ENCODE results near the gene CEP170B. TPM values are rescaled to one million over a fixed set of nuclear protein-coding genes. Genes with fewer than 3 reads are reported as not detected.

Gene CEP170B
- total RNA-seq, 1 donor from 2014 or later, result 28.9 TPM

DNA sequence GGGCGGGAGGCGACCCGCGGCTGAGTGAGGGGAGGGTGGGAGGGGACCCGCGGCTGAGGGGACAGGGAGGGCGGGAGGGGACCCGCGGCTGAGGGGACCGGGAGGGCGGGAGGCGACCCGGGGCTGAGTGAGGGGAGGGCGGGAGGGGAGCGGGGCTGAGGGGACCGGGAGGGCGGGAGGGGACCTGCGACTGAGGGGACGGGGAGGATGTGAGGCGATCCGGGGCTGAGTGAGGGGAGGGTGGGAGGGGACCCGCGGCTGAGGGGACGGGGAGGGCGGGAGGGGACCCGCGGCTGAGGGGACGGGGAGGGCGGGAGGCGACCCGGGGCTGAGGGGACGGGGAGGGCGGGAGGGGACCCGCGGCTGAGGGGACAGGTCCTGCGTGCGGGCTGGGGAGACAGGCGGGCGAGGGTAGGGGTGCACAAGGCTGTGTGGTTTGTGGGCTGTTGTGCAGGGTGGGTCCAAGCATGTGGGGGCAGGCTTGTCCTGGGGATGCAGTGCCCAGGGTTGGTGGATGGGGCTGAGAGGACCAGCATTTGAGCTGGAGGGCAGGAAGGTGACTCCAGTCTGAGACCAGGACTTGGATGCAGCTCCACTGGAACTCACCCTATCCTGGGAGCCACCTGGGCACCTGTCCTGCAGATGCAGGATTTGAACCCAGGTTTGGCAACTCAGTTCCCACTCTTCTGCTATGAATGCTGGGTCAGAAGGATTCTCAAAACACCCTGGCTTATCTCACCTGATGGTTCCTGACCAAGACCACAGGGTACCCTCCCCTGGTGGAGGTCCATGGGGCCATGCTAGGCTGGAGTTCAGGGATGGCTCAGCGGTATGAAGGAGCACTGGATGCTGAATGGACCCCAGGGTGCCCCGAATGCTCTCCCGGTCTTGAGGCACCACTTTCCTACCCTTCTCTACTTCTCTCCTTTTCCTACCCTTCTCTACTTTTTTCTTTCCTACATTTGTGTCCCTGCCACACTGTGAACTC lies 69.0 kb downstream of the CEP170B start:
- no peak for DNase-seq (ENCODE audit: low read depth)
- TF ChIP-seq, protein P1, sequence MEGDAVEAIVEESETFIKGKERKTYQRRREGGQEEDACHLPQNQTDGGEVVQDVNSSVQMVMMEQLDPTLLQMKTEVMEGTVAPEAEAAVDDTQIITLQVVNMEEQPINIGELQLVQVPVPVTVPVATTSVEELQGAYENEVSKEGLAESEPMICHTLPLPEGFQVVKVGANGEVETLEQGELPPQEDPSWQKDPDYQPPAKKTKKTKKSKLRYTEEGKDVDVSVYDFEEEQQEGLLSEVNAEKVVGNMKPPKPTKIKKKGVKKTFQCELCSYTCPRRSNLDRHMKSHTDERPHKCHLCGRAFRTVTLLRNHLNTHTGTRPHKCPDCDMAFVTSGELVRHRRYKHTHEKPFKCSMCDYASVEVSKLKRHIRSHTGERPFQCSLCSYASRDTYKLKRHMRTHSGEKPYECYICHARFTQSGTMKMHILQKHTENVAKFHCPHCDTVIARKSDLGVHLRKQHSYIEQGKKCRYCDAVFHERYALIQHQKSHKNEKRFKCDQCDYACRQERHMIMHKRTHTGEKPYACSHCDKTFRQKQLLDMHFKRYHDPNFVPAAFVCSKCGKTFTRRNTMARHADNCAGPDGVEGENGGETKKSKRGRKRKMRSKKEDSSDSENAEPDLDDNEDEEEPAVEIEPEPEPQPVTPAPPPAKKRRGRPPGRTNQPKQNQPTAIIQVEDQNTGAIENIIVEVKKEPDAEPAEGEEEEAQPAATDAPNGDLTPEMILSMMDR (conservative IDR thresholded peaks at IDR 0.05; ENCODE audit: low read depth, low read length), result no peak

GRCh38 chr14:104935026-104935650 lies 70.1 kb downstream of the CEP170B start:
- TF ChIP-seq, protein P1 (conservative IDR thresholded peaks at IDR 0.05; ENCODE audit: low read depth, low read length), result no peak
- no peak overlapping the region for H3K4me3 ChIP-seq (ENCODE audit: low read depth, low read length)
- DNase-seq (ENCODE audit: low read depth), result no peak

More for the DNA sequence above, 69.0 kb downstream of the CEP170B start:
- H3K4me3 ChIP-seq (ENCODE audit: low read depth, low read length), result no peak overlapping the region

- no peak overlapping the region for H3K4me3 ChIP-seq (ENCODE audit: low read depth, low read length)
- DNase-seq (ENCODE audit: low read depth), result no peak
- TF ChIP-seq, protein P1 (conservative IDR thresholded peaks at IDR 0.05; ENCODE audit: low read depth, low read length), result no peak
Observed at GRCh38 chr14:104935955-104936354, 70.9 kb downstream of the CEP170B start.

- TF ChIP-seq, protein P1 (conservative IDR thresholded peaks at IDR 0.05; ENCODE audit: low read depth, low read length), result no peak
- DNase-seq (ENCODE audit: low read depth), result no peak
- H3K4me3 ChIP-seq (ENCODE audit: low read depth, low read length), result no peak overlapping the region
Observed at GRCh38 chr14:104936361-104937155, 71.5 kb downstream of the CEP170B start.

- no peak for DNase-seq (ENCODE audit: low read depth)
- TF ChIP-seq, protein P1 (conservative IDR thresholded peaks at IDR 0.05; ENCODE audit: low read depth, low read length), result no peak
- H3K4me3 ChIP-seq (ENCODE audit: low read depth, low read length), result no peak overlapping the region
Observed at GRCh38 chr14:104937161-104937560, 72.1 kb downstream of the CEP170B start.

DNA sequence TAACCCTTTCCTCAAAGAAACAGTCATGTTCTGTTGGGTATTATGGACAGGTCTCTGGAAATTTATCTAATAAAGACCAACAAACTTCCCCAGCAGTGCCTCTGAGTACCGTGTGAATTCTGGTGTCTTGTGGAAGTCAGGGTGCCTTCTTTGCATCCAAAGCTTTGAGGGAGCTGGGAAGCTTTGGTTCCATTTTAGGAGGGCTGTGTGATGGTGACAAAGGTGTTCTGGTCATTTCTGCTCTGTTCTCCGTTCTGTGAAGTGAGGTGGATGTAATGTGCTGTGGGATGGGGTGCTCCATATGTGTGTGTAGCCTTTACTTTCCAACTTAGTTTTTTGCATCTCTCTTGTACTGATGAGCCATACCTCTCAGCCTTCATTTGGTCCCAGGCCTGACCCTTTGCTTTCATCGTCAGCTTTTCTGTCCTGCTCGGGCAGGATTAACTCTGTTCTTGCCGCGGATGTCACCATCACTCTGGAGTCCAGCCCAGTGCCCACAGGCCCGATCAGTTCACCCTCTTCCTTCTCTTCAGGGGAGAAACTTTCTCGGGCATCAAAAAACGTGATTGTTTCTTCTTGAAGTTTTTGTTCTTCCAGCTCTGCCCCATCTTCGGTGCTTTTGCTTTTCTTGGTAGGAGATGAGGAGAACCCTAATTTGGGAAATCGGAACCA lies 72.8 kb downstream of the CEP170B start:
- TF ChIP-seq, protein P1 (conservative IDR thresholded peaks at IDR 0.05; ENCODE audit: low read depth, low read length), result no peak
- no peak overlapping the region for H3K4me3 ChIP-seq (ENCODE audit: low read depth, low read length)
- DNase-seq (ENCODE audit: low read depth), result no peak

All from epithelial cell of proximal tubule (primary cell).